A549 (cell line): ENCODE results near the gene GAS5. TPM values are rescaled to one million over a fixed set of nuclear protein-coding genes. Genes with fewer than 3 reads are reported as not detected.

ENCODE experiments used
- ATAC-seq, 2 experiments: fragments of 200-7000 bp in 1 of 2; fragments of >200 bp in 1 of 2; cut with Nextera tagmentation in 1 of 2; cut with Tn5 transposase in 1 of 2; 3 replicates each; pipeline versions ENCODE4 v1.8.0 to v1.9.1; 2018 to 2020; ENCODE audit warnings: mild to moderate bottlenecking in 1 of 2, moderate library complexity in 1 of 2
- CTCF ChIA-PET: fragments of 300-600 bp; sonication (Branson Sonifier 250); formaldehyde crosslinking; extraction: SDS; loops from one replicate; lab custom pipeline; 2021; ENCODE audit warnings: antibody characterized with exemption, inconsistent platforms; lab: Yijun Ruan, JAX
- POLR2A ChIA-PET: fragments of 350-600 bp; formaldehyde crosslinking; extraction: SDS; loops from one replicate; lab custom pipeline; 2021; ENCODE audit warnings: antibody characterized with exemption, inconsistent platforms; lab: Yijun Ruan, JAX
- DNase-seq, 2 experiments: peaks; one replicate each; pipeline versions ENCODE4 v3.0.0 to v3.0.0-alpha.2; 2011 to 2016; ENCODE audit warnings: low read depth in 1 of 2, low spot score in 1 of 2
- FAIRE-seq: peaks from 2 replicates; lab custom pipeline; 2011; peaks lifted over from hg19 to GRCh38; lab: Jason Lieb, UNC
- H3K27ac ChIP-seq, 2 experiments: fragments of >200 bp; sonication (Bioruptor Twin); formaldehyde crosslinking; 3 replicates each; pipeline ENCODE4 v1.5.1; 2016 to 2017
- H3K4me1 ChIP-seq: fragments of >200 bp; sonication (Bioruptor Twin); formaldehyde crosslinking; 3 replicates; pipeline ENCODE4 v1.6.1; 2016
- H3K4me2 ChIP-seq: fragments of >200 bp; sonication (Bioruptor Twin); formaldehyde crosslinking; 3 replicates; pipeline ENCODE4 v1.6.1; 2016
- H3K4me3 ChIP-seq: fragments of >200 bp; sonication (Bioruptor Twin); formaldehyde crosslinking; 3 replicates; pipeline ENCODE4 v1.5.1; 2016
- H3K9me3 ChIP-seq: fragments of >200 bp; sonication (Bioruptor Twin); formaldehyde crosslinking; 3 replicates; pipeline ENCODE4 v1.6.1; 2016
- BHLHE40 ChIP-seq: IDR thresholded peaks from 2 replicates; pipeline ENCODE4 v1.6.1; 2012; ENCODE audit warnings: low read depth, low read length, inconsistent platforms
- CBX2 ChIP-seq: fragments of 200-600 bp; sonication (generic); IDR thresholded peaks from 2 replicates; pipeline ENCODE4 v1.6.1; 2016; ENCODE audit warnings: low read depth, mild to moderate bottlenecking, borderline replicate concordance
- CBX8 ChIP-seq: fragments of 200-600 bp; sonication (generic); IDR thresholded peaks from 2 replicates; pipeline ENCODE4 v1.6.1; 2016
- CEBPB ChIP-seq, 2 experiments: fragments of >200 bp in 1 of 2; sonication (Bioruptor Twin) in 1 of 2; formaldehyde crosslinking in 1 of 2; IDR thresholded peaks; 2 replicates each; pipeline ENCODE4 v1.6.1; 2012 to 2016
- EHF ChIP-seq: fragments of 250-450 bp; sonication (Bioruptor Pico); IDR thresholded peaks from 2 replicates; pipeline ENCODE4 v1.5.0; 2020; ENCODE audit warnings: mild to moderate bottlenecking
- FOSB ChIP-seq: fragments of 250-450 bp; sonication (Bioruptor Pico); IDR thresholded peaks from 2 replicates; pipeline ENCODE4 v1.5.0; 2020; ENCODE audit warnings: mild to moderate bottlenecking, moderate library complexity
- FOXS1 ChIP-seq: fragments of 250-450 bp; sonication (Bioruptor Pico); IDR thresholded peaks from 2 replicates; pipeline ENCODE4 v1.5.0; 2020; ENCODE audit warnings: mild to moderate bottlenecking, moderate library complexity
- HDAC2 ChIP-seq: fragments of 200-600 bp; sonication (generic); IDR thresholded peaks from 2 replicates; pipeline ENCODE4 v1.6.1; 2016
- HOXB13 ChIP-seq: fragments of 250-450 bp; sonication (Bioruptor Pico); IDR thresholded peaks from 2 replicates; pipeline ENCODE4 v1.5.0; 2020; ENCODE audit warnings: low read depth, mild to moderate bottlenecking, moderate library complexity
- NPAS2 ChIP-seq: fragments of 250-450 bp; sonication (Bioruptor Pico); IDR thresholded peaks from 2 replicates; pipeline ENCODE4 v1.8.0; 2022; ENCODE audit warnings: mild to moderate bottlenecking, moderate library complexity, borderline replicate concordance
- NR3C1 ChIP-seq: fragments of >200 bp; sonication (Bioruptor Twin); formaldehyde crosslinking; IDR thresholded peaks from 3 replicates; pipeline ENCODE4 v1.6.1; 2017
- POLR2AphosphoS2 ChIP-seq: conservative IDR thresholded peaks from 2 replicates; pipeline ENCODE4 v1.6.1; 2012; ENCODE audit warnings: low read length, improper control_type of control experiment, inconsistent platforms
- RAD21 ChIP-seq, 2 experiments: fragments of >200 bp in 1 of 2; sonication (Bioruptor Twin) in 1 of 2; formaldehyde crosslinking in 1 of 2; IDR thresholded peaks in 1 of 2; conservative IDR thresholded peaks in 1 of 2; 2 replicates in 1 of 2; 3 replicates in 1 of 2; pipeline ENCODE4 v1.6.1; 2012 to 2018; ENCODE audit warnings: inconsistent platforms in 1 of 2
- RNF2 ChIP-seq: fragments of 200-600 bp; sonication (generic); IDR thresholded peaks from 2 replicates; pipeline ENCODE4 v1.6.1; 2016; ENCODE audit warnings: low read depth, mild to moderate bottlenecking, antibody characterized with exemption, moderate library complexity, borderline replicate concordance
- TFCP2L1 ChIP-seq: fragments of 250-450 bp; sonication (Bioruptor Pico); IDR thresholded peaks from 2 replicates; pipeline ENCODE4 v1.5.0; 2021; ENCODE audit warnings: mild to moderate bottlenecking
- ZC3H11A ChIP-seq: fragments of 450-650 bp; IDR thresholded peaks from 2 replicates; pipeline ENCODE4 v1.6.1; 2014; ENCODE audit warnings: antibody characterized with exemption, mild to moderate bottlenecking
- ZFP36 ChIP-seq: fragments of 450-650 bp; IDR thresholded peaks from 2 replicates; pipeline ENCODE4 v1.6.1; 2014; ENCODE audit warnings: borderline replicate concordance; ENCODE audit not compliant: partially characterized antibody
- ZNF302 ChIP-seq: fragments of 250-450 bp; sonication (Bioruptor Pico); IDR thresholded peaks from 2 replicates; pipeline ENCODE4 v1.9.0; 2021; ENCODE audit warnings: inconsistent platforms, mild to moderate bottlenecking, moderate library complexity
- ZSCAN20 ChIP-seq: fragments of 250-450 bp; sonication (Bioruptor Pico); IDR thresholded peaks from 2 replicates; pipeline ENCODE4 v1.8.0; 2022; ENCODE audit warnings: mild to moderate bottlenecking, moderate library complexity
- WGBS: methylation state at CpG from one replicate; pipeline ENCODE4 v1.1.6; 2017; ENCODE audit errors: missing lambda C conversion rate; 5-methylcytosine and 5-hydroxymethylcytosine counted together
- polyA plus RNA-seq, 4 experiments: library from polyadenylated mRNA; depleted of rRNA in 3 of 4; stranded (reverse); fragments of >200 nt; fragmentation: RNase III in 1 of 4; extraction: RNeasy Plus Mini Kit Qiagen cat#74134 plus additional on column Dnase treatment in 1 of 4; gene quantifications; 2 replicates in 3 of 4; 3 replicates in 1 of 4; pipeline ENCODE4 v1.2.3, GENCODE V29; 2011 to 2017
- TF ChIP-seq, protein P1 (sequence below): fragments of 250-450 bp; sonication (Bioruptor Pico); IDR thresholded peaks from 2 replicates; pipeline ENCODE4 v1.5.0; 2020; ENCODE audit warnings: low read depth, mild to moderate bottlenecking, moderate library complexity
- TF ChIP-seq, protein P2 (sequence below): fragments of 200-600 bp; sonication (generic); IDR thresholded peaks from 2 replicates; pipeline ENCODE4 v1.6.1; 2016; ENCODE audit warnings: antibody characterized with exemption, mild to moderate bottlenecking, moderate library complexity
- TF ChIP-seq, protein P3 (sequence below): fragments of >200 bp; sonication (Bioruptor Twin); formaldehyde crosslinking; IDR thresholded peaks from 2 replicates; pipeline ENCODE4 v1.6.1; 2016

Gene GAS5
- polyA plus RNA-seq, 2 of the 4 experiments (the other 2 are of a cell fraction), result 376 to 1,735 TPM

DNA sequence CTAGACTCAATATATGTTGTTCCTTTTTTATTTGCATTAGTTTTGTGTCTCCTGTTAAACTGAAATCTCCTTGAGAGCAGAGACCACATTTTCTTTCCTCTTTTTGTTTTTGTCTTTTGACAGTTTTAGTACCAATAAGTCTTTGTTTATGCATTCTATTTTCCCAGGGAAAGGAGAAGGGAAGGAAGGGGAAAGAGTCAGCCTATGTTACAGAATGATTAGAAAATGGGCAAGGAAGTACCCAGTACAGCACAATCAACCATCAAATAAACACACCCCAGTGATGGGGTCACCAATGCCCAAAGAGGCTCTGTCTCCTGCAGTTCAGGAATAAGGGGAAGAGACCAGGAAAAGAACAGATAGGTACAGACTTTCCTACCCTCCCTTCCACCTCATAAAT, 10.5 kb upstream of the GAS5 start:
- ChIA-PET POLR2A (no interaction called here), CTCF (interaction anchor here (1.2 kb wide), 1 partner anchor 9 kb away, joined by 3 read pairs; no protein-coding TSS in a partner anchor)
- DNase-seq (no peak), FAIRE-seq (no peak), ATAC-seq (no peak)
- no peak overlapping the region for H3K4me3 ChIP-seq
- TF ChIP-seq RNF2, result no peak
- TF ChIP-seq CEBPB (IDR thresholded peaks at IDR 0.05), result no peak
- no peak for TF ChIP-seq BHLHE40
- TF ChIP-seq, protein P1, sequence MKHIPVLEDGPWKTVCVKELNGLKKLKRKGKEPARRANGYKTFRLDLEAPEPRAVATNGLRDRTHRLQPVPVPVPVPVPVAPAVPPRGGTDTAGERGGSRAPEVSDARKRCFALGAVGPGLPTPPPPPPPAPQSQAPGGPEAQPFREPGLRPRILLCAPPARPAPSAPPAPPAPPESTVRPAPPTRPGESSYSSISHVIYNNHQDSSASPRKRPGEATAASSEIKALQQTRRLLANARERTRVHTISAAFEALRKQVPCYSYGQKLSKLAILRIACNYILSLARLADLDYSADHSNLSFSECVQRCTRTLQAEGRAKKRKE (CRISPR knock-in tag), result no peak
- TF ChIP-seq EHF (CRISPR knock-in tag), result no peak
- TF ChIP-seq, protein P2, sequence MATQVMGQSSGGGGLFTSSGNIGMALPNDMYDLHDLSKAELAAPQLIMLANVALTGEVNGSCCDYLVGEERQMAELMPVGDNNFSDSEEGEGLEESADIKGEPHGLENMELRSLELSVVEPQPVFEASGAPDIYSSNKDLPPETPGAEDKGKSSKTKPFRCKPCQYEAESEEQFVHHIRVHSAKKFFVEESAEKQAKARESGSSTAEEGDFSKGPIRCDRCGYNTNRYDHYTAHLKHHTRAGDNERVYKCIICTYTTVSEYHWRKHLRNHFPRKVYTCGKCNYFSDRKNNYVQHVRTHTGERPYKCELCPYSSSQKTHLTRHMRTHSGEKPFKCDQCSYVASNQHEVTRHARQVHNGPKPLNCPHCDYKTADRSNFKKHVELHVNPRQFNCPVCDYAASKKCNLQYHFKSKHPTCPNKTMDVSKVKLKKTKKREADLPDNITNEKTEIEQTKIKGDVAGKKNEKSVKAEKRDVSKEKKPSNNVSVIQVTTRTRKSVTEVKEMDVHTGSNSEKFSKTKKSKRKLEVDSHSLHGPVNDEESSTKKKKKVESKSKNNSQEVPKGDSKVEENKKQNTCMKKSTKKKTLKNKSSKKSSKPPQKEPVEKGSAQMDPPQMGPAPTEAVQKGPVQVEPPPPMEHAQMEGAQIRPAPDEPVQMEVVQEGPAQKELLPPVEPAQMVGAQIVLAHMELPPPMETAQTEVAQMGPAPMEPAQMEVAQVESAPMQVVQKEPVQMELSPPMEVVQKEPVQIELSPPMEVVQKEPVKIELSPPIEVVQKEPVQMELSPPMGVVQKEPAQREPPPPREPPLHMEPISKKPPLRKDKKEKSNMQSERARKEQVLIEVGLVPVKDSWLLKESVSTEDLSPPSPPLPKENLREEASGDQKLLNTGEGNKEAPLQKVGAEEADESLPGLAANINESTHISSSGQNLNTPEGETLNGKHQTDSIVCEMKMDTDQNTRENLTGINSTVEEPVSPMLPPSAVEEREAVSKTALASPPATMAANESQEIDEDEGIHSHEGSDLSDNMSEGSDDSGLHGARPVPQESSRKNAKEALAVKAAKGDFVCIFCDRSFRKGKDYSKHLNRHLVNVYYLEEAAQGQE, result no peak
- no peak for TF ChIP-seq POLR2AphosphoS2
- no peak for TF ChIP-seq NPAS2 (CRISPR knock-in tag)
- TF ChIP-seq FOXS1 (CRISPR knock-in tag), result no peak
- no peak for TF ChIP-seq HDAC2
- no peak for TF ChIP-seq ZC3H11A
- TF ChIP-seq, protein P3, sequence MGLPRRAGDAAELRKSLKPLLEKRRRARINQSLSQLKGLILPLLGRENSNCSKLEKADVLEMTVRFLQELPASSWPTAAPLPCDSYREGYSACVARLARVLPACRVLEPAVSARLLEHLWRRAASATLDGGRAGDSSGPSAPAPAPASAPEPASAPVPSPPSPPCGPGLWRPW, result no peak
- no peak for TF ChIP-seq FOSB
- TF ChIP-seq CBX2, result no peak
- TF ChIP-seq HOXB13 (CRISPR knock-in tag), result no peak
- TF ChIP-seq TFCP2L1 (CRISPR knock-in tag), result no peak
- TF ChIP-seq CBX8, result no peak
- no peak for TF ChIP-seq RAD21 (conservative IDR thresholded peaks at IDR 0.05 in 1 of 2, IDR thresholded peaks at IDR 0.05 in 1 of 2)
- no peak overlapping the region for H3K4me2 ChIP-seq
- H3K4me1 ChIP-seq, result peaks cover 2% of the 10 kb centered on the region; the same call in 1 of the 3 replicates
- H3K27ac ChIP-seq, result no peak overlapping the region
- no peaks in the 10 kb centered on the region for H3K9me3 ChIP-seq

DNA sequence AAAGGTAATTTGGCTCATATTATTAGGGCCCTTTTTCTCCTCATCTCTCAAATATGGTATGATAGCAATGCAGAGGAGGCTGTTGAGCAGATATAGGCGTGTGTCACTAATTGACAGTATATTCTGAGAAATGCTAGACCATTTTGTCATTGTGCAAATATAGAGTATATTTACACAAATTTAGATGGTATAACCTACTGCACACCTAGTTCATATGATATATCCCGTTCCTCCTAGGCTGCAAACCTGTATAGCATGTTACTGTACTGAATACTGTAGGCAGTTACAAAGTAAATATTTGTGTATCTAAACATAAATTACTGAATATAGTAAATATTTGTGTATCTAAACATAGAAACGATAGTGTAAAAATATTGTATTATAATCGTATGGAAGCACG, 8.9 kb upstream of the GAS5 start:
- TF ChIP-seq ZNF302 (CRISPR knock-in tag) (no peak), ZFP36 (no peak), NR3C1 (no peak), BHLHE40 (no peak), ZSCAN20 (CRISPR knock-in tag) (no peak), CBX2 (no peak)
- TF ChIP-seq, protein P3, result no peak
- no peak for DNase-seq
- WGBS, result 78% methylated on average over 5 of the region's 5 CpGs
- H3K9me3 ChIP-seq, result no peaks in the 10 kb centered on the region
- no peak overlapping the region for H3K27ac ChIP-seq
- ChIA-PET CTCF (no interaction called here), POLR2A (interaction anchor here (1.2 kb wide), 1 partner anchor 9 kb away, joined by 7 read pairs; the partner anchor contains the start of genes GAS5 and ZBTB37)
- peaks cover 2% of the 10 kb centered on the region; the same call in 1 of the 3 replicates for H3K4me1 ChIP-seq
- ATAC-seq, result no peak
- H3K4me2 ChIP-seq, result no peak overlapping the region
- H3K4me3 ChIP-seq, result no peak overlapping the region
- FAIRE-seq, result no peak
